Retina (tissue), 1 donor: ENCODE data around the gene LSM12.
A peak's percentile ranks its signal among the peaks of the same experiment; 100 is the strongest.
"Not testable (repeated sequence)": the region's sequence is repeated elsewhere in the genome, so short reads cannot be mapped to it uniquely, and the experiment has no call there.

Experiments
- DNase-seq: peaks from one replicate; pipeline ENCODE4 v3.0.0-alpha.2; 2016

The LSM12 gene

DNA sequence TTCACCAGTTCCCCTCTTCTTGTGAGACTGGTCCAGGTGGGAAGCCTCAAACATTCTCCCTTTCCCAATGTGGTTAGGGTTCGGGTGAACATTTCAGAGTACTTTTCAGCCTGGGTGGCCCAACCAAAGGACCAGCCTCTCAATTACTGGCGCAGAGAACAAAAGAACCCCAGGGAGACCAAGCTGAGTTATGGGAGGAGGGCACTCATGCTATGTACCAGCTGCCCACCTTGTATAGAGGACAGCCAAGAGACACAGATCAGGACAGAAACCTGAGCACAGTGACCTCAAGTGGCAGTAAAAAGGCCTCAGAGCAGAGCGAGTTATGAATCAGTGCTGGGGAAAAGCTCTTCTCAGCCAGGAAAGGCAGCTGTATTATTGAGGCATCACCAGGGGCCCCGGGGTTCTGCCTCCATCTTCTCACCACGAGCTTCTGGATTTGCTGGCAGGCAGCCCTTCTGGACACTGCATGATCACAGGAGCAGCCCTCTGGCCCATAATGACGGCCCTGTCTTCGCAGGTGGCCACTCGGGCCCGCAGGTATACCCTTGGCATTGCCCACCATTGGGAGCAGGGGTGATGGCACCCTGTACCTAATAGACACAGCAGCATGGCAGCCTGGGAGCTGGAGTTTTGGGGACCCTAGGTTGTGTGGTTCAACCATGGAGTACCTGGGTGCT lies 7.9 kb upstream of the LSM12 start:
- DNase-seq = no peak

- no peak for DNase-seq
Observed at GRCh38 chr17:44071772-44072171, 5.3 kb upstream of the LSM12 start.

DNA sequence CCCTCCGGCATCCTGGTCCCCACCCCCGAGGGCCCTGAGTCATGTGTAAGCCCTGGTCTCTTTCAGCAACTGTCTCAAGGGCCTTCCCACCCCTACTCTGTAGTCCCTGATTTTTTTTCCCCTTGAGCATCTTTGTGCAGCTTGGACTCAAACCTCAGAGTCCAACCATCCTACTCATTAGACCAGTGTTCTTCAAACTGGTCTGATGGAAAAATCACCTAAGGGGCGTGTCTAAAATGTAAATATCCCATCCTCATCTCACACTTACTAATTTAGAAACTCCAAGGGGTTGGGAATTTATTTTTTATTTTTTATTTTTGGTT lies 4.7 kb upstream of the LSM12 start:
- DNase-seq = no peak

- peak; percentile 94 for DNase-seq
Observed at GRCh38 chr17:44070455-44071197, 4.2 kb upstream of the LSM12 start, which contains the start of gene G6PC3. Gene G6PC3, plus strand, starts transcription at chr17:44070735. Its CDS starts 231 bp downstream, at chr17:44070966.

DNA sequence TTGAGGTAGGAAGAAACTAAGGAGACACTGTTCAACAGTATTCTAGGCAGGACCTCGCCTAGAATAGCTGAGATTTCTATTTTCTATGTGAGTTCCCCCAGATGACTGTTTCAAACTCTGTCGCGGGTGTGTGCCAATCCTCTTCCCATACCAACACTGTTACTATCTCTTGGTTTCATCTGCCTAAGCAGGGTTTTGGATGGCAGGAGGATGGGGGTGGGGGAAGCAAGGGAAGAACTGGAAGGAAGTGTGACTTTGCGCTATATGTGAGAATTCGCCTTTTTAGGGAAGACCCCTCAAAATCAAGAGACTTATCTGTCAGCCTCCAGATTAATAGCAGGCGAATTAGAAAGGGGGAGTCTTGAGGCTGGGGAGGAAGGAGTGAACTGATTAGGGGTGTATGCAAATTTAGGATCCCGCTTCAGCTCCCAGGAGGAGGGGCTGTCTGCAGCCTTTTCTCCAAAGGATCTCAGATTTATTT lies 3.5 kb upstream of the LSM12 start:
- no peak for DNase-seq

DNA sequence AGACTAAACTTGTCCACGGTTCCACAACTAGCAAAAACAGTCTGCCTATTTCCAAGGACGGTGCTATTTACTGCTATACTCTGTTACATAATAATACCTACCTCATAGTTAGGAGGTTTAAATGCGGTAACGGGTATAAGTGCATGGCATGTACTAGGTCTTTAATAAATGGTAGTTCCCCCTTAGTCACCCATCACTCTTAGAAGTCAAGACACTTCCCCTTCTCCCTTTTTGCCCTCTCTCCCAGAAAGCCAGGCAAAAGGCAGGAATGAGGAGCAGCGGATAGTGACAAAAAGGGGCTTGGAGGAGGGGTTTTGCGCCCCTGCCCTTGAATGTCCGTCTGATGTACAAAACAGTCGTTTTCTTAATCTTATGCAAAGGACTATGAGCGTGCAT lies 1.1 kb upstream of the LSM12 start:
- no peak for DNase-seq

GRCh38 chr17:44065668-44066203 lies 735 bp downstream of the LSM12 start:
- no peak for DNase-seq

DNA sequence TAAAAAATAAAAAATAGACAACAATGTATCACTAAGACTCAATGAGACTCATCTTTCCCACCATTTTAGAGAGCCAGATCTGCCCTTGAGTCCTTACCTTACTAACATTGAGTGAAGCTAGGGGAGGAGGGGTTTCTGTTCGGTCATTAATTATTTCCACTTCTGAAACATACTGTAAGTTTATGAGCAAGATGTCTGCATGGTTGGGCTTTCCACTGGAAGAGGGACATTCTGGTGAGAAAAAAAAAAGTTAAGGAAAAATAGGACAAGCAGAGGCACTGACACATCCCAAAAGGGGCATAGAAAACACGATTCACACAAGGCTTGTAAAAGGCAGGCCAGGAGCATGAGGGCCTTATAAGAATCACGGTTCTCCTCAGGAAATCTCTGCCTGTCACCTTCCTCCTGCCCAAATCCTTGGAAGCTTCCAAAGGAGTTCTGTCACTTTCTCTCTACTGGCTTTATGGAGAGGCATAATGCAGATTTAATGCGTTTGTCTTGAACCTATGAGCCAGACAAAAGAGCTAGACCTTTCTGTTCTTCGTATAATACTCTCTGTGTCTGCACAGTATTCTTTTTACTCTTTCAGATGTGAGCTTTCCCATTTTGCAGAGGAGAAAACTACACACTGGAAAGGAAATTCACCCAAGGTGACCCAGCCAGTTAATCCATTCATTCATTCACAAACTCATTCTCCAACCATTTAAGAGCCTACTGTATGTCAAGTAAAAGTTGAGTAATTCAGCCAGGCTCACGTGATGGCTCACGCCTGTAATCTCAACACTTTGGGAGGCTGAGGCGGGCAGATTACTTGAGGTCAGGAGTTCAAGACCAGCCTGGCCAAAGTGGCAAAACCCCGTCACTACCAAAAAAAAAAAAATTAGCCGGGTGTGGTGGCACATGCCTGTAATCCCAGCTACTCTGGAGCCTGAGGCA lies 2.5 kb downstream of the LSM12 start:
- DNase-seq = no peak

- no peak for DNase-seq
Observed at GRCh38 chr17:44062871-44063270, 3.6 kb downstream of the LSM12 start.

GRCh38 chr17:44061446-44061845 lies 5.0 kb downstream of the LSM12 start:
- no peak for DNase-seq

DNA sequence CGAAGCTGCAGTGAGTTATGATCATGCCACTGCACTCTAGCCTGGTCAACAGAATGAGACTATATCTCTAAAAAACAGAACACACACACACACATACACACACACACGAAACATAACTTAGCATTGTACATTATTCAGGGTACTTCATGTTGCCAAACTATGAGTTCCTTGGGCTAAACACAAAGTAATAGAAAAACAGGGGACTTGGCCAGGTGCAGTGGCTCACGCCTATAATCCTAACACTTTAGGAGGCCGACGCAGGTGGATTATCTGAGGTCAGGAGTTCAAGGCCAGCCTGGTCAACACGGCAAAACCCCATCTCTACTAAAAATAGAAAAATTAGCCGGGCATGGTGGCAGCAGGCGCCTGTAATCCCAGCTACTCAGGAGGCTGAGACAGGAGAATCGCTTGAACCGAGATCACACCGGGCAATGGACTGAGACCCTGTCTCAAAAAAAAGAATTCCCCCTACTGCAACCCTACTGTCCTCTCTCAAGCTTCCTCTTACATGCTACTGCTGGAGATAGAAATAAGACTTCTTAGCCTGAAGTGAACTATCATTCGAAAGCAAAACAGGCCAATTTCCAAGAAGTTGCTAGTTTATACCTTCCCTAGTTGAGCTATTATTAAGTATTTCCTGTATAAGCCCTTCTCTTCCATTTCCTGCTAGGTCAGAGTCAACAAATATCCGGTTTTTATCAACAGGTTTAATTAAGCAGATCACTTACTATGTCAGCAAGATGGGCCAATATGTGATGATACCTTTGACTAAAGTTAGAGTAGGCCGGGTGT lies 7.2 kb downstream of the LSM12 start:
- DNase-seq = no peak

DNA sequence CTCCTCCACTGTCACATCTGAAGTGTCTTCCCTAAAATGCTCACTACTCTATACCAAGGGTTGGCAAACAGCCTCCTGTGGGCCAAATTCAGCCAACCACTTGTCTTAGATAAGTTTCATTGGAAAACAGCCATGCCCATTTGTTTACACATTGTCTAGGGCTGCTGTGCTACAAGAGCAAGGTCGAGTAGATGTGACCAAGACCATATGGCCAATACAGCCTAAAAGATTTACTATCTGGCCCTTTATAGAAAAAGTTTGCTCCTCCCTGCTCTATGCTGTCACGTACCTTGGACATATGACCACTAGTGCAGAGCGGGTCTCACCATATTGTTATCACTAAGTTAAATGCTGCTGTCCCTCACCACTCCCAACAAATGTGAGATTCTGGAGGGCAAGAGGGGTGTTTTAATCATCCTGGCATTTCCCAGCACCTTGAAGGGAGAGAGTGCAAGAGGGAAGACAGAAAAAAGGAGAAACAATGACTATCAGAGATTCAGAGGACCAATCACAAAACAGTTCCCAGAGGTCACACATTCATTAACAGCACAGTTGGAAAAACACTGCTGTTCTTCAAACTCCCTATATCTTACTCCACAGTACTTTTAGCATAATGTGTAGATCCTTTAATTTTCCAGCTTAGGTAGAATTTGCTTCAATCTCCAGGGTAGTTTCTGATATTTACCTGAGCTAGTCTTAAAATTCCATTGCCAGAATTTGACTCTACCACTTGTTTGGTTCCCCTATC lies 13.2 kb downstream of the LSM12 start:
- no peak for DNase-seq

DNA sequence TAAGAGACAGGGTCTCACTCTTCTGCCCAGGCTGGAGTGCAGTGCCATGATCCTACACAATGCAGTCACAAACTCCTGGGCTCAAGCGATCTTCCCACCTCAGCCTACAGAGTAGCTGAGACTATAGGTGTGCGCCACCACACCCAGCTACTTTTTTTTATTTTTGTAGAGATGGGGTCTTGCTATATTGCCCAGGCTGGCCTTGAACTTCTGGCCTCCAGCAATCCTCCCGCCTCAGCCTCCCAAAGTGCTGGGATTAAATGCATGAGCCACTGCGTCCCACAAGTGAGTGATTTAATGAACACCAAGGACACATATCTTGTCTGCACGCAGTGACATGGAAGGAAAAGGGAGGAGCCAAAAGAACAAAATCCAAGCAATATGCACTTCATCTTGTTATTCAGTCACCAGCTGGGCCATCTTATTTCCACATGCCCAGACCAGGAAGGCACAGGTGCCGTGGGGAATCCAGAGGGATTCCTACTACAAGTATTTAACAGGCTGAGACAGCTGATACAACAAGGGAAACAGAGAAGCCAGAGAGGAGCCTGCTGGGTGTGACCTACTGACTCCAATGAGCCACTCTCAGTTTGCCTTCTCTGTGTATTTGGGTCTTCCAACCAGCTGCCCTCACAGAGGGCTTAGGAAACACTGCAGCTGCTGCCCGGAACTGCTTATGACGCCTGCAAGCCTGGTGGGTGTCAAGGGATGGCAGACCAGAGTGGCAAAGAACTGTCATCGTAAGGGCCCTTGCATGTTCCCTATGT lies 17.0 kb downstream of the LSM12 start:
- peak; percentile 13 for DNase-seq

DNA sequence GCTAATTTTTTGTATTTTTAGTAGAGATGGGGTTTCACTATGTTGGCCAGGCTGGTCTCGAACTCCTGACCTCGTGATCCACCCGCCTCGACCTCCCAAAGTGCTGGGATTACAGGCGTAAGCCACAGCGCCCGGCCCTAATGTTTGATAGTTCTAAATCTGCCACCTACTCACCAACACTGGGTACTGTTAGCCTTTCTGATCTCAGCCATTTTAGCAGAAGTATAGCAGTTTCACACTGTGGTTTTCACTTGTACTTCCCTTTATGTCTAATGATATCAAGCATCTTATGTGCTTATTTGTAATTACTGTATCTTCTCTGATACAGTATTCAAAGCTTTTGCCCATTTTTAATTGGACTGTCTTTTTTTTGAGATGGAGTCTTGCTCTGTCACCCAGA lies 19.6 kb downstream of the LSM12 start:
- DNase-seq = not testable (repeated sequence)

- no peak for DNase-seq
Observed at GRCh38 chr17:44045486-44045885, 21.0 kb downstream of the LSM12 start.

- DNase-seq = no peak
Observed at GRCh38 chr17:44044071-44044470, 22.4 kb downstream of the LSM12 start.

DNA sequence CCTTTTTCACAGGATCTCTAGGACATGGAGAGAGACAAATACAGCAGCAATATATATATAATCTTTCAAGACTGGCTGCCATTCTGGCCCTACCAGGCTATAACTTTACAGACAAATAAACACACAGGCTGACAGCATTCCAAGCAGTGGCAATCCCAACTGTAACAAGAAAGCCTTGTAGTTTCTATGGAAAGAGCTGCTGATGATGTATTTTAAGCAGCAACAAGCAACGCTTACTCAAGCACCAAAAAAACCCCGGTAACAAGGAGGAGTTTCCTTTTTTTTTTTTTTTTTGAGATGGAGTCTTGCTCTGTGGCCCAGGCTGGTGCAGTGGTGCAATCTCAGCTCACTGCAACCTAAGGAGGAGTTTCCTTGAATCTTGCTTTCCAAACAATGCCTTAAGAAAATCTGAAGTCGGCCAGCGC lies 23.2 kb downstream of the LSM12 start:
- DNase-seq = no peak

- DNase-seq = no peak
Observed at GRCh38 chr17:44039829-44040635, 26.4 kb downstream of the LSM12 start.

DNA sequence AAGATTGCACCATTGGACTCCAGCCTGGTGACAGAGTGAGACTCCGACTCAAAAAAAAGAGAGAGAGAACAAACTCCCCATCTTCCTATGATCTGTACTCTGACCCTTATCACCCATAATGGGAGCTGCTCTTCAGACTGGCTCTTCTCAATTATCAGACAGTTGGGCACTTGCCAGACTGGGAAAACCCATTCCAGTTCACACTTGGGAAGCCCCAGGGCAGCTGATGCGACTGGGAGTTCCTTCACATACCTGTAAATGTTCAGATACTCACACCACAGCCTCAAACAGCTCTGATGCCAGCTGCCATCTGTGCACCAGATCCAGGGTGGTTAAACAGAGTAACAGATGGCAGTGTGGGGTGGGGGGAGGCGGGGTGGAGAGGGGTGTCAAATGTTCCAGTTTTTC lies 27.9 kb downstream of the LSM12 start:
- DNase-seq = no peak

DNA sequence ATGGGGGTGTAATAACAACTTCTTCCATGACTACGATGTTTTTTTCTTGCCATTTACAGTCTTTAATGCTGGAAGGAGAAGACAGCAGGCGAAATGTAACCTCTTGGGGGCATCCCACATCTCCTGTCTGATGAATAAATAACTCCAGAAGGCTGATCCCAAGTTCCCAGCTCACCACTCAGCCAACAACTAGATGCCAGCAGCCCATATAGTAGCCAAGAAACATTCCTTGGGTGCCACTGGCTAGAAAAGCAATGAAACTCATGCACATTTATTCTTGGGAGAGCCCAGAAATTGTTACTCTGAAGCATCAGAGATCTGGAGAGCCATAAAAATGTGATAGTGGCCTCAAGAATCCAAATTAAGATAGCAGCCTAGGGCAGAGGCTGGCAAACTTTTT lies 29.0 kb downstream of the LSM12 start:
- DNase-seq = no peak
